CD4-positive, alpha-beta T cell treated with Interleukin-15 for 1 hour (primary cell): Measurements from ENCODE around the gene RCCD1.
A peak's percentile ranks its signal among the peaks of the same experiment; 100 is the strongest.

Source experiments
- DNase-seq: peaks from one replicate; pipeline ENCODE4 v3.0.0-alpha.2; 2020

The RCCD1 gene

DNA sequence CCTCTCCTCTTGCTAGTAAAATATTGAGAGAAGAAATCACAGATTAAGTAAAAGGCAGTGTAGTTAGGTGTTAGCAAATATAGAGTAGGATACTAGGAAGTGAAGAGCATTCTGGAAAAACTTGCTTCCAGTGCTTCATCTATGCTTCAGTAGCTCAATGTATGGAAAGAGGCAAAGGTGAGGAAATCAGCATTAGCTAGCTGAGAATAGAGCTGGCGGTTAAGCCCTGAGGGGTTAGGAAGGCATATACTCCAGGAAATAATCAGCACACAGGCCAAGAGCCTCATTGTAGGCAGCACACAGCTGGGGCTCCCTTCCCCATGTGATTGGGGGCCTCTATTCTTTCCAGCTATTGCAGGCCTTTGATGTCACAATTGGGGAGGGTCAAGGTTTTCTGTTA lies 13.8 kb downstream of the RCCD1 start:
- DNase-seq: no peak

DNA sequence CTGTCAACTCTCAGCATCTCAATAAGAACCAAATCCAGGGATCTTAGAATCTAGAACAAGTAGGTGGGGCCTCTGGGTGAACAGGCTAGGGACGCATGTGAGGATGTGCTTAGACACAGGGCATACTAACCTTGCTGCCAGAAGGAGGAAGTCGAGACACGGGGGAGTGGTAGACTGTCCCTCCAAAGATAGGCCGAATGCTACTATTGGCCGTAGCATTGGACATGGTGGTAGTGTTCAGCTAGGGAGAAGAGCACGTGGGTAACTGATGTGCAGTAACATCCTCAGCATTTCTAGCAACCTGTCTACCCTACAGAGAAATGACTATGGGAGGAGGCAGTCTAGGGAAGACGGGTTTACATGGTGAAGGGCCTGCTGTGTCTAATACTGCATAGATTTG lies 15.6 kb downstream of the RCCD1 start:
- DNase-seq: no peak

DNA sequence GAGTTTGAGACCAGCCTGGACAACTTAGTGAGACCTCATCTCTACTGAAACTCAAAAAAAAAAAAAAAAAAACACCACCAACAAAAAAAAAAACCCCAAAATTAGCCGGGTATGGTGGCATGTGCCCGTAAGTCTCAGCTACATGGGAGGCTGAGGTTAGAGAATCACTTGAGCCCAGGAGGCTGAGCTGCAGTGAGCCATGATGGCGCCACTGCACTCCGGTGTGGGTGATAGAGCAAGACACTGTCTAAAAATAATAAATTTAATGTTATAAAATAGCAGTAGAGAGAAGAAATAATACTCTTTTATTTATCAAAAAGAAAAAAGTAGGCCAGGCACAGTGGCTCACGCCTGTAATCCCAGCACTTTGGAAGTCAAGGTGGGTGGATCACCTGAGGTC lies 17.4 kb downstream of the RCCD1 start:
- no peak for DNase-seq

DNA sequence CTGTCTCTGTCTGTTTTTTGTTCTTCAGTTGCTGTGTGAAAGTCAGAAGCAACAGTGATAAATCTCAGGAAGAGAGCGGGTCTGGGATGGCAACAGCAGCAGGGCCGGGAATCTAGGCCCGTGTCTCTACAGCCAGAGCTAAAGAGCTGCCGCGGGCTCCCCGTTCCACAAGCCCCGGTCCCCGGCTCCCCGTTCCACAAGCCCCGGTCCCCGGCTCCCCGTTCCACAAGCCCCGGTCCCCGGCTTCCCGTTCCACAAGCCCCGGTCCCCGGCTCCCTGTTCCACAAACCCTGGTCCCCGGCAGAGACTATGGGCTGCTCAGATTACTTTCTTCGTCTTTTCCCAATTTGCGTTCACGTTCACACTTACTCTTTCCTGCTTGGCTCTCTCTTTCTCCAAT lies 19.5 kb downstream of the RCCD1 start:
- DNase-seq: no peak

DNA sequence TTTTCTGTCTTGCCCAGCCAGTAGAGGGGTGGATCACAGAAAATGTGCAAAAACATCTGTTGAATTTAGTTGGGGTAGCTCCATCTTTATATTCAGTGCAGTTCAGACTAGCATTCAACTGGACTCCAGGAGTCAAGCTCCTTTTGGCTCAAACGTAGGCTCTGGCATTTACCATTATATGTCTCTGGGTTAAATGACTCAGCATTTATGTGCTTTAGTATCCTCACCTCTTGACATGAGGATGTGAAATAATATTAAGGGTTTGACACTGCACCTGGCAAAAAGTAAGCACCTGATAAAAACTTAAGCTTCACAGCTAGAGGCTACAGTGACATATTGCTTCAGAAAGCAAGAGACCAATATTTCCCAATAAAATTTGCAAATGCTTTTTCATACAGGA lies 24.9 kb downstream of the RCCD1 start:
- DNase-seq: no peak

DNA sequence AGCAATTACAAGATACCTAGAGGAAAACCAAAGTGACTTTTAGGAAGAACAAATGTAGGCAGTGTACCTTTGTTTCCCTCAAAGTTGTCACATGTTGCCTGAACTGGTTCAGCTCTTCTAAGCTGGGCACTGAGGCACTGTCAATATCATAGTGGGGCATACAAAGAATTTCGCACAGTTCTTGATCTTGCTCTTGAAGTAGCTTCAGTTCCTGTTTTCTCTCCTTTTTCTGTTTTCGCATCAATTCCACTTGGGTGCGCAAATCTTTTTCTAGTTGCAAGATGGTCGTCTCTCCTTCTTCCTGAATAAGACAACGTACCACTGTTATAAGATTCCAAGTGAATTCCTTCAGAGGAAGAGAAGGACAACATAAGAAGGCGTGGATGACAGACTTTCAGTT lies 27.0 kb downstream of the RCCD1 start:
- DNase-seq: no peak

DNA sequence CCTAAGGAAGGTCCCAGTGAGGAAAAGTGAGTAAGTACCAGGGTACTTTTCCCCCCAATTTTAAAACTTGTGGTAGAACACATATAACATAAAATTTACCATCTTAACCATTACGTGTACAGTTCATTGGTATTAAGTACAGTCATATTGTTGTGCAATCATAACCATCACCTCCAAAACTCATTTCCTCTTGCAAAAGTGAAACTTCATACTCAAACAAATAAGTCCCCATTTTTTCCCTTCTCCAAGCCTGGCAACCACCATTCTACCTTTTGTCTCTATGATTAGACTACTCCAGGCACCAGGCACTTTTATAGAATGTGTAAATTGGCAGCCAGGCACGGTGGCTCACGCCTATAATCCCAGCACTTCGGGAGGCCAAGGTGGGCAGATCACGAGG lies 27.5 kb downstream of the RCCD1 start:
- DNase-seq: no peak

DNA sequence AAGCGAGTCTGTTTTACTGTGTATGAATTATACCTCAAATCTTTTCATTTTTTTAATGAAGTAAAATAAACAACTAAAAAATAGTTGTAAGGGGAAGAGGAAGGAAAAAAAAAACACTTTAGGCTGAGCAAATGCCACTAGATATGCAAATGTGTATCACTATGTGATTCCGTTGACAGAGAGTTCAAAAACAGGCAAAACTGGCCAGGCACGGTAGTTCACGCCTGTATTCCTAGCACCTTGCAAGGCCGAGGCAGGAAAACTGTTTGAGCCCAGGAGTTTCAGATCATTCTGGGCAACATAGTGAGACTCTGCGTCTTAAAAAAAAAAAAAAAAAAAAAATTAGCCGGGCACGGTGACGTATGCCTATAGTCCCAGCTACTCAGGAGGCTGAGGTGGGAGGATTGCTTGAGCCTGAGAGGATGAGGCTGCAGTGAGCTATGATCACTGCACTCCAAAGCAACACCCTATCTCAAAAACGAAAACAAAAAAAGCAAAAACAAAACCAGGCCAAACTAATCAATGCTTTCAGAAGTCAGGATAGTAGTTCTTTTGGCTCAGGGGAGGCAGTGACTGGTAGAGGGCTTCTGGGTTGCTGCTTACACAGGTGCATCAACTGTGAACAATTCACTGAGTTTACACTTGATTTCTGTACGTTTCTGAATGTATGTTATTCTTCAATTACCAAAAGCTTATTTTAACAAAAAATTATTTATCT lies 32.3 kb downstream of the RCCD1 start:
- no peak for DNase-seq

DNA sequence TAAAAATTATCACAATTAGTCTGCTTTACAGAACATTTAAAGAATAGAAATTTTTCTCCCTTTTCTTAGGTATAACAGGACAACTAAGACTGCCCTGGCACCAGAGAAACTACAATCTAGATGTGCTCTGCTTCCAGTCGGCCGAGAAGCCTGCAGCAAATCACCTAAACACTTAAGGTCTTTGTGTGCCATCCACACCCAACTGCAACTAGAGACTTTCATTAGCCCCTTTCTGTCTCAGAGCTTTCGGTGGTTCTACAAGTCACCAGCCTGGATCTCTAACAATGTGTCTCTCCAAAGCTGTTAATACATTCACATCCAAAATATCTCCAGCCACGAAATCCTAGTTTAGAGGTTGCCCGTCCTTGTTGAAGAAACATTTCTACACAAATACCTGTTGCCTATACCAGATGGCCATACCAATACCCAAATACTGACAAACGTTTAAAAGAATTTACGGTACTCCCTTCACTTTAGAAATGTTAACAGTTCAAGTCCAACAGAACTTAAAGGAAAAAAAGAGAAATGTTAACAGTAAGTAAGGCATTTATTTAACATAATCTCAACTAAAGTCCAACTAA lies 33.0 kb downstream of the RCCD1 start:
- no peak for DNase-seq

DNA sequence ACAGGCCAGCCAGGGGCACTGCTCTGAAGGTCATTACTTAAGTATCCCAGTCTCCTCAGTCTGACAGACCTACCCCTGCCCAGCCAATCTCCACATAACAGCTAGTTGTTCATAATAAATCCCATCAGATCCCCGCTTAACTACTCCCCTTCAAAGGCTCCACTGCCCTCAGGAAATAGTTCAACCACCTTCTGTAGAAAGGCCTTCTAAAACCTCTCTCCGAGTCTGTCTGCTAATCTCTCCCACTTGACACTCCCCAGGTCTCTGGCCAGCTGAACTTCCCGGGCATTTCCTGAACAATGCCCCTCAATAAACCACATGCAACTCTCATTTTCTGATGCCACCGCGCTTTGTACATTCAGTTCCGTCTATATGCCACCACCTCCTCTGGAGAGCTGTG lies 33.6 kb downstream of the RCCD1 start:
- no peak for DNase-seq

DNA sequence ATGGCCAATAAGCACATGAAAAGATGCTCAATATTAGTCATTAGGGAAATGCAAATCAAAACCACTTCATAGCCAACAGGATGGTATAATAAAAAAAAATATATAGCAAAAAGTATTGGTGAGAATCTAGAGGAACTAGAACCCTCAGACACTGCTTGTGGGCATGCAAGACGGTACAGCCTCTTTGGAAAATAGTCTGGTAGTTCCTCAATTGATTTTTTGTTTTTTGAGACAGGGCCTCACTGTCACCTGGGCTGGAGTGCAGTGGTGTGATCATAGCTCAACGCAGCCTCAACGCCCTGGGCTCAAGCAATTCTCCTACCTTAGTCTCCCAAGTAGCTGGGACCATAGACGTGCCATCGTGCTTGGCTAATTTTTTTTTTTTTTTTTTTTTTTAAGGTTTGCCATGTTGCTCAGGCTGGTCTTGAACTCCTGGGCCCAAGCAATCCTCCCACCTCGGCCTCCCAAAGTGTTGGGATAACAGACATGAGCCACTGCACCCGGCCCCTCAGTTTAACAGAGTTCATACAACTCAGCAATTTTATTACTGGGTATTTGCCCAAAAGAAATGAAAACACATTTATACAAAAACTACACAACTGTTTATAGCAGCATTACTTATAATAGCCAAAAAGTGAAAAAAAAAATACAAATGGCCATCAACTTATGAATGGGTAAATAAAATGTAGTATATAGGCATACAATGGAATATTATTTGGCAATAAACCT lies 34.5 kb downstream of the RCCD1 start:
- no peak for DNase-seq

DNA sequence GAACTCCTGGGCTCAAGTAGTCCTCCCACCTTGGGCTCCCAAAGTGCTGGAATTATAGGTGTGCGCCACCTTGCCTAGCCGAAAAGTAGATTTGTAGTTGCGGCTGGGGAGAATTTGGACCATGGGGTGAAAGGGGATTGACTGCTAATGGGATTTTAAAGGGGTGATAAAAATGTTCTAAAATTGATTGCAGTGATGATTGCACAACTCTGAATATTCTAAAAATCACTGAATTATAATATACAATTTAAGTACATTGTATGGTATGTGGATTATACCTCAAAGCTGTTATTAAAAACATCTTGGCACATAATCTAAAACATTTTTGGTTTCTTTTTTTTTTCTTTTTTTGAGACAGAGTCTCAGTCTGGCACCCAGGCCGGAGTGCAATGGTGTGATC lies 35.8 kb downstream of the RCCD1 start:
- DNase-seq: no peak

DNA sequence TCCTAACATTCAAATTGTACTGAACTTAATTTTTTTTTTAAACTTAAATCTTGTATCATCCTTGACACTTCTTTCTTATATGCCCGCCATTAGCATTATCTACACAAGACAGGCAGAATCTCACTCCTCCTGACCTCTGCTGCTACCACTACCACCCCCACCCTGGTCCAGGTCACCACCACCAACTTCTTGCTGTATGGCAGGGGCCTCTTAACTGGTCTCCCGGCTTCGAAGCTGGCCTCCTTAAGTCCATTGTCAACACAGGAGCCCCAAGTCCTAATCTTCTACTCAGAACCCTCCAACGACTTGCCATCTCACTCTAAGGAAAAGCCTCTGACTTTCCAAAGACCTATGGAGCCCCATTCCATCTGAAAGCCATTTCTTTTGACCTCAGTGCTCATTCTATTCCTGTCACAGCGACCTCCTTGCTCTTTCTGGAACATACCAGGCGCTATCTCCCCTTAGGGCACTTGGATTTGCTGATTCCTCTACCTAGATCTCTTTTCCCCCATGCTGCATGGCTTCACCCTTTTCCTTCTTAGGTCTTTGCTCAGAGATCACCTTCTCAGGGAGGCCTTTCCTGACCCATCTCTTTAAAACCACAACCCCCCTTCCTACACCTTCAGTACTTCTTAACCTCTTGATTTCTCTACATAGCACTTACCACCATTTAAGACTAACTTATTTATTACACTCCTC lies 37.1 kb downstream of the RCCD1 start:
- no peak for DNase-seq

DNA sequence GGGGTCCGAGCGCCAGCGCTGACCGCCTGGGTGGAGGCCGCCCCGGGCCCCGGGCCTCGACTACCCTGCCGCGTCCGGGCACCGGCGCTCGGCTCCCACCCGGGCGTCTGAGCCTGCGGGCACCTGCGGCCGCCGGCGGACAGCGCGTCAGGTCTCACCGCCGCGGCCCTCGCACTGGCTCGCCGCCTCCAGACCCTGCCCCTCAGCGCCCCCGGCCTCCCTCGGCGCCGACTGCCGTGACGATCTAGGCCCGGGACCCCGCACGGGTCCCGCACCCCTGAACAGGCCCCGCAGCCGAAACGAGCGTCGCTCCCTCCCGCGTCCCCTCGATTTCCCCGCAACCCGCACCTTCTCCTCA lies 39.4 kb downstream of the RCCD1 start:
- DNase-seq: no peak

DNA sequence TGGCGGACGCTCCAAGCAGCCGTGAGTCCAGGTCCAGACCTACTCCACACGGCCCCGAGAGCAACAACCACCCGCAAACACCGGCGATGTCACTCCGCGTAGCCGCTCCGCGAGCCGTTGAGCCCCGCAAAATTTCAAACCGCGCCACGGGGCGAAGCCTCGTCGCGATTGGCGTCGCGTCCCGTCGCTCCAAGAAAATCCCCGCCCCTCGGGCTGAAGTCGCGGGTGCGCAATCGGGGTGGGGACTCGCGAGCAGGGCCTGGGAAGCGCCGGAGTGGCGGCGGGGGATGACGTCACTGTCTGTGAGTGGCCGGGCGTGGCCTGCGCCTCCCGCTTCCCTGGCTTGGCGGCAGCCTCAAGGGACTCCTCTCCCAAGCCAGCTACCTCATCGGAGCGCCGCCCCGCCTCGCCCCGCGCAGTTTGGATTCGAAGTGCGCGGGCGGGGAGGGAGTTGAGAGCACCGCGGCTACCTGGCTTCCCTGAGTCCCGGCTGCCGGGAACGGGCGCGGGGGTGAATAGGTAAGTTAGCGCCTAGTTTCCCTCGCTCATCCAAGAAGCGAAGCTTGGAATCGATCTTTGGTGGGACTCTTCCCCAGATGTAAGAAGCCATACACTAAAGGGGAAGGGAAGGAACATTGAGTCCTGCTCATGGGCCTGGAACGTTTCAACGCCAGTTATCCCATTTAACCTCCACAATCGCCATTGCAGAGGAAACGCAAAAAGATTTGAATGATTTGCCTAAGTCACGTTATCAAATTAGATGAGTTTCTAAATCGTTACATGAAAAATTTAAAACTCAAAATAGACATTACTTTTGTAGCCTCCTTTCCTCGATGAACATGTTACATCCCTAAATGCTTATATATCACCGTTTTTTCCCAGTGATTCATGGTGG lies 40.0 kb downstream of the RCCD1 start, which contains the start of gene PRC1:
PRC1 (minus strand) TSS at position 119 of the 895 bp plus-strand sequence; CDS start at position 1, 118 bp downstream.
- DNase-seq: peak; percentile 97

DNA sequence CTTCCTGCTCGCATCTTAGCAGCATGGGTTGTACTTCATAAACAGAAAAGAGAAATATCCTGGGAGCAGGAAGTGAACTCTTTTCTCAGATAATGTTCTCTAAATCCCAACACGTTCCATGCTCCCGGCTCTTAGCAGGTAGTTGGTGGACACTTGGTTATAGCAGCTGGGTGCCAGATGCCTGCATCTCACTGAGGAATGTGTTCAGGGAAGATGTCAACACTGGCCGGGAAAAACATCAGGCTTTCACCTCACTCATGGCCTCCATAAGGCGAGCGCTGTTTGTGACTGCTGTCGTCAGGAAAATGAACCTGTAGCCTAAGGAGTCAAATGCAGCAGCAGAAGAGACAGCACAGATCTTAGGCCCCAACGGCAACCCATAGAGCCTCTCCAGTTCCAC lies 44.1 kb downstream of the RCCD1 start:
- DNase-seq: no peak

DNA sequence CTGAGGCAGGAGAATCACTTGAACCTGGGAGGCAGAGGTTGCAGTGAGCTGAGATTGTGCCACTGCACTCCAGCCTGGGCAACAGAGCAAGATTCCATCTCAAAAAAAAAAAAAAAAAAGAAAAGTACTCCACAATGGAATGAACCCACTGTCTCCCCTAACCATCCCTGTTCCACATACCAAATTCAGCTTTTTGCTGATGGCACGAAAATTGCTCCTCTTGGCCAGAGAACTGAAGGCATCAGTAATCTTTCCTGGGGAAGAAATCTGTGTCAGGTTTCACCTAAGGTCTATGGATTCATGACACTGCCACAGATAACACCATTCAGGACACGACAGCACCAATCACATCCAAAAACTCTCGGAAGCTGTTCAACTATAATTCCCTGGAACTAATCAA lies 46.5 kb downstream of the RCCD1 start:
- DNase-seq: no peak

DNA sequence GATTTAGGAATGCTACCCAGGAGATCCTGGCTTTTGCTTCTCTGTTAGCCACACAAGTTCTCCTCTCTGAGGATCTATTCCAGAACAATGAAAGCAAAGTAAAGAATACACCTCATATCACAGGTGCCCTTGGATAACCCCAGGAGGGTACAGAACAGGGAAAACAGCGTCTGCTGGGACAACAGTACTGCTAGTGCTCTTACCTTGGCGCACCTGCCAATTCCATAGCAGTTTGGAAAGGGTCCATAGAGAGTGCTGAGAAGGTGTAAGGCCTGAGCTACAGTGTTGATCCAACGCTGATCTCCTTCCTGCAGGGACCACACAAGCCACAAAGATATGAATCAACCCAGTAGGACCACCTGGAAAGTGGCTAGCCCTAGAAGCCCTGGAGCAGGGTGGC lies 52.6 kb downstream of the RCCD1 start:
- DNase-seq: no peak
